ENCODE results near the gene SLC27A6.

Gene SLC27A6

DNA sequence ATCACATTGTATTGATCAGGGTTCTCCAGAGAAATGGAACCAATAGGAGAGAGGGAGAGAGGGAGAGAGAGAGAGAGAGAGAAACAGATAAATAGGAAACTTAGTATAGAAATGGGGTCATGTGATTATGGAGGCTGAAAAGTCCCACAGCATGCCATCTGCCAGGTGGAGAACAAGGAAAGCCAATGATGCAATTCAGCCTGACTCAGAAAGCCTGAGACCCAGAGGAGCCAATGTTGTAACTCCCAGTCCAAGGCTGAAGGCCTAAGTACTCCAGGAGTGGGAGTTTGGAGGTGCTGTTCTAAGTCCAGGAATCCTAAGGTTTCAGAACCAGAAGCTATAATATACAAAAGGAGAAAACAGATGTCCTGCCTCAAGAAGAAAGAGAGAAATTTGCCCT, 80.9 kb downstream of the SLC27A6 start:
- no peak for DNase-seq (ENCODE audit: extremely low read depth, low read depth)
- TF ChIP-seq, protein P1, sequence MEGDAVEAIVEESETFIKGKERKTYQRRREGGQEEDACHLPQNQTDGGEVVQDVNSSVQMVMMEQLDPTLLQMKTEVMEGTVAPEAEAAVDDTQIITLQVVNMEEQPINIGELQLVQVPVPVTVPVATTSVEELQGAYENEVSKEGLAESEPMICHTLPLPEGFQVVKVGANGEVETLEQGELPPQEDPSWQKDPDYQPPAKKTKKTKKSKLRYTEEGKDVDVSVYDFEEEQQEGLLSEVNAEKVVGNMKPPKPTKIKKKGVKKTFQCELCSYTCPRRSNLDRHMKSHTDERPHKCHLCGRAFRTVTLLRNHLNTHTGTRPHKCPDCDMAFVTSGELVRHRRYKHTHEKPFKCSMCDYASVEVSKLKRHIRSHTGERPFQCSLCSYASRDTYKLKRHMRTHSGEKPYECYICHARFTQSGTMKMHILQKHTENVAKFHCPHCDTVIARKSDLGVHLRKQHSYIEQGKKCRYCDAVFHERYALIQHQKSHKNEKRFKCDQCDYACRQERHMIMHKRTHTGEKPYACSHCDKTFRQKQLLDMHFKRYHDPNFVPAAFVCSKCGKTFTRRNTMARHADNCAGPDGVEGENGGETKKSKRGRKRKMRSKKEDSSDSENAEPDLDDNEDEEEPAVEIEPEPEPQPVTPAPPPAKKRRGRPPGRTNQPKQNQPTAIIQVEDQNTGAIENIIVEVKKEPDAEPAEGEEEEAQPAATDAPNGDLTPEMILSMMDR (IDR thresholded peaks at IDR 0.05; ENCODE audit: low read depth, low read length) = no peak

DNA sequence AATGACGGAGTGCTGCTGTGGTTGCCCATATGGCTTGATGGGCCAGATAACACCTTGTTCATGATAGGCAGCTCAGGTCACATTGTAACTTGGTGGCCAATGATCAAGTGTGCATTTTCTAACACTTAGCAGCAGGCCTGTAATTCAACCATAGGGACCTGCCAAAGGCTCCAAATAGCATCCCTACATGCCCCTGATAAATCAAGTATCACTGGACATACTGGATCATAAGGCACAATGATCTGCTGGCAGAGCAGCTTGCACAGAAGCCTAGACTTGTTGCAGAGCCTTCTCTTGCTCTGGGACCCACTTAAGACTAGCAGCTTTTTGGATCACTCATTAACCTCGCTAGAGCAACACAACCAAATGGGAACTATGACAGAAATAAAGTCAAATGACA, 83.2 kb downstream of the SLC27A6 start:
- no peak for DNase-seq (ENCODE audit: extremely low read depth, low read depth)
- TF ChIP-seq, protein P1 (IDR thresholded peaks at IDR 0.05; ENCODE audit: low read depth, low read length) = no peak

DNA sequence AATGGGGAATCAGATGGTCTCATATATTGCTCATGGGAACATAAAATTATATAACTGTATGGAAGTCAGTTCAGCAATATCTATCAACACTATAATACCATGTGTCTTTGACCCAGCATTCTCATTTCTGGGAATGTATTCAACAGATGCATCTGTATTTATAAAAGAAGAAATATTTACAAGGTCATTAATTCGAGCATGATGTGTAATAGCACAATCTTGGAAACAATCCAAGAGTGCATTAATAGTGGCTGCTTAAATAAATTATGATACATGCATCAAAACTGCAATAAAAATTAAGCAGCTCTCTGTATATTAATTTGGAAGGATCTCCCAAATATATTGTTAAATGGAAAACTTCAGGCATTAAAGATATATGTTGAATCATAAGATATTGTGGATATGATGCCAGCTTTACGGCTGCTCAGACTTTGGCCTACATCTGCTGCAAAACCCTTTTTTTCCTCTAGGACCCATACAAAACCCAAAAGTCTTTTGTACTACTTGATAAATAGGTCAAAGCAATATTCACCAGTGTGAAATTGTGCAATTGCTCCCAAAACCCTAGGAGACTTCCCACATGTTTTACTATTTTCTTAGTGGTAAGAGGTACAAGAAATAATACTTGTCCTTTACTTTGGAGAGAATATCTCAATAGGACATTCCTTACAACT, 84.0 kb downstream of the SLC27A6 start:
- TF ChIP-seq, protein P1 (IDR thresholded peaks at IDR 0.05; ENCODE audit: low read depth, low read length) = no peak
- no peak for DNase-seq (ENCODE audit: extremely low read depth, low read depth)

DNA sequence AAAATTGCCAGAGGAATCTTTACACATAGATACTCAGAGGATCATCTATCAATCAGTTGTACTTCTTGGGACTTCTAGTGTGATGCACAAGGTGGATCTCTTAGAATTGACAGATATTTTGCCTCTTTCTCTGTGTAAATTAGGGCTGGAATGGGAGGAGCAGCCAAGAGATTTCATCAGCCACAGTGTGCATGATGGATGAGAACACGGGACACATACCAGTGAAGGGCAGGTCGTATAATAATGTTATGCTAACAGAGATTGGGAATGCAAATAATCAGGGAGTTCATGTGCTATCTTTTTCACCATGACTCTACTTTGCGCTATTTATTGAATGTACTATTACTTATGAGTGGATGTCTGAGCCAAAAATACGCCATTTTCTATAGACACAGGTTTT, 86.0 kb downstream of the SLC27A6 start:
- DNase-seq (ENCODE audit: extremely low read depth, low read depth) = no peak
- TF ChIP-seq, protein P1 (IDR thresholded peaks at IDR 0.05; ENCODE audit: low read depth, low read length) = no peak

DNA sequence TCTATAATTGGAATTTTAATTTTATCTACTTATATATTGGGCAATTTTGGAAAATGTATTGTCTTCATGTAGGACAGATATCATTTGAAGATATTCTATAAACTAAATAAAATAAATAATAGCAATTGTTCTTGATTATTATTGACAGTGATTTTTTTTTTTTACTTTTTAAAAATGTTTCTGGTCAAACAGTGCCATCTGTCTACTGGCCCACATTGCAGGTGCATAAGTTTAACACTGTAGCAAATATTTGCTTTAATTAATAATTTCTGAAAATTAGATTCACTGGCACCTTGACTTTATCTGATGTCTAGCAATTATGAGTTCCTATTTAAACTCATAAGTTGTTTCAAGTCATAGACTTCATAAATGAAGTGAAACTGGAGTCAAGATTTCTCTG, 88.2 kb downstream of the SLC27A6 start:
- DNase-seq (ENCODE audit: extremely low read depth, low read depth) = no peak

DNA sequence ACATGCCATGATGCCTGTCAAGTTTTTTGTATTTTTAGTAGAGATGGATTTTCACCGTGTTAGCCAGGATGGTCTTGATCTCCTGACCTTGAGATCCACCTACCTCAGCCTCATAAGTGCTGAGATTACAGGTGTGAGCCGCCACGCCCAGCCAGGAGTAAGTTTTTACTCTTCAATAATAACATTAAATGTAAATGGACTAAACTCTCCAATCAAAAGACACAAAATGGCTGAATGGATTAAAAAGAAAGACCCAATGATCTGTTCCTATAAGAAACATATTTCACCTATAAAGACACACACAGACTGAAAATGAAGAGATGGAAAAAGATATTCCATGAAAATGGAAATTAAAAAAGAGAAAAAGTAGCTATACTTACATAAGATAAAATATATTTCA, 92.0 kb downstream of the SLC27A6 start:
- no peak for DNase-seq (ENCODE audit: extremely low read depth, low read depth)
- TF ChIP-seq, protein P1 (IDR thresholded peaks at IDR 0.05; ENCODE audit: low read depth, low read length) = no peak

More for the DNA sequence above, 88.2 kb downstream of the SLC27A6 start:
- TF ChIP-seq, protein P1 (IDR thresholded peaks at IDR 0.05; ENCODE audit: low read depth, low read length) = no peak; the same call in 1 of the 2 replicates

DNA sequence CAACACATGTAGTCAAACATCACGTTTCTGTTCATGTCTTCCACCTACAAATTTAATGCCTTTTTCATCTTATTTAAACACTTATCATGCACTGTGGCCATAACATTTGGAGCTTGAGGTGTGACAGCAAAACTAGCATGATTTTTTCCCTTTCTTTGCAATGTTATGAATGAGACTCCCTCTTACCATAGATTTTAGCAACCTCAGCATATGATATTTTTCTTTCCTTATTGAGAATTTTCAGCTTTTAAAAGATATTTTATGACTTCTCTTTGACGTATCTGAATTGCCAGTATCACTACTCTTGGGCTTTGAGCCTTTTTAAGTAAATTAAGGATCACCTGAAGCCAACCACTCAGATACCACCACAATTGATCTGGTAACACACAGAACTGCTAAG, 96.6 kb downstream of the SLC27A6 start:
- TF ChIP-seq, protein P1 (IDR thresholded peaks at IDR 0.05; ENCODE audit: low read depth, low read length) = no peak

More for the DNA sequence above, 96.6 kb downstream of the SLC27A6 start:
- DNase-seq (ENCODE audit: extremely low read depth, low read depth) = no peak

Measured in AG09319 (cell line).